Measurements from ENCODE around the gene SEMA5B.

SEMA5B gene

GRCh38 chr3:122946185-122946584, 81.4 kb downstream of the SEMA5B start:
- no peak for DNase-seq (ENCODE audit: low read depth, low spot score)

GRCh38 chr3:122945230-122945629, 82.3 kb downstream of the SEMA5B start:
- DNase-seq (ENCODE audit: low read depth, low spot score) = no peak

- DNase-seq (ENCODE audit: low read depth, low spot score) = no peak
Measured at GRCh38 chr3:122944671-122945161, 82.8 kb downstream of the SEMA5B start.

- no peak for DNase-seq (ENCODE audit: low read depth, low spot score)
Measured at GRCh38 chr3:122943828-122944190, 83.8 kb downstream of the SEMA5B start.

- DNase-seq (ENCODE audit: low read depth, low spot score) = no peak
Measured at GRCh38 chr3:122942937-122943827, 84.4 kb downstream of the SEMA5B start.

- no peak for DNase-seq (ENCODE audit: low read depth, low spot score)
Measured at GRCh38 chr3:122942239-122942638, 85.3 kb downstream of the SEMA5B start.

GRCh38 chr3:122941228-122942206, 86.0 kb downstream of the SEMA5B start:
- no peak for DNase-seq (ENCODE audit: low read depth, low spot score)

GRCh38 chr3:122940628-122941086, 86.9 kb downstream of the SEMA5B start:
- no peak for DNase-seq (ENCODE audit: low read depth, low spot score)

GRCh38 chr3:122938783-122939425, 88.7 kb downstream of the SEMA5B start:
- DNase-seq (ENCODE audit: low read depth, low spot score) = no peak

GRCh38 chr3:122937745-122938144, 89.8 kb downstream of the SEMA5B start:
- no peak for DNase-seq (ENCODE audit: low read depth, low spot score)

- DNase-seq (ENCODE audit: low read depth, low spot score) = no peak
Measured at GRCh38 chr3:122936986-122937385, 90.6 kb downstream of the SEMA5B start.

- DNase-seq (ENCODE audit: low read depth, low spot score) = no peak
Measured at GRCh38 chr3:122936335-122936734, 91.2 kb downstream of the SEMA5B start.

- DNase-seq (ENCODE audit: low read depth, low spot score) = no peak
Measured at GRCh38 chr3:122934251-122934650, 93.3 kb downstream of the SEMA5B start.

GRCh38 chr3:122932251-122932967, 95.2 kb downstream of the SEMA5B start:
- DNase-seq (ENCODE audit: low read depth, low spot score) = no peak

GRCh38 chr3:122931636-122932035, 95.9 kb downstream of the SEMA5B start:
- no peak for DNase-seq (ENCODE audit: low read depth, low spot score)

GRCh38 chr3:122930063-122930997, 97.2 kb downstream of the SEMA5B start:
- no peak for DNase-seq (ENCODE audit: low read depth, low spot score)

- DNase-seq (ENCODE audit: low read depth, low spot score) = no peak
Measured at GRCh38 chr3:122929188-122930062, 98.1 kb downstream of the SEMA5B start.

- no peak for DNase-seq (ENCODE audit: low read depth, low spot score)
Measured at GRCh38 chr3:122928396-122929187, 99.0 kb downstream of the SEMA5B start.
